Activated CD8-positive, alpha-beta memory T cell treated with anti-CD3 and anti-CD28 coated beads for 36 hours (primary cell): Measurements from ENCODE around the gene SLC66A1. TPM values are rescaled to one million over a fixed set of nuclear protein-coding genes. Genes with fewer than 3 reads are reported as not detected.

Experiments
- CTCF ChIA-PET: fragments of 350-600 bp; sonication (Branson Sonifier 250); formaldehyde crosslinking; loops from one replicate; lab custom pipeline; 2021; ENCODE audit warnings: antibody characterized with exemption; lab: Charles Lee
- POLR2A ChIA-PET: fragments of 350-600 bp; sonication (Branson Sonifier 250); formaldehyde crosslinking; loops from one replicate; lab custom pipeline; 2021; ENCODE audit warnings: antibody characterized with exemption; lab: Charles Lee
- total RNA-seq, 2 experiments: library from RNA; stranded (reverse); gene quantifications; one replicate each; pipeline ENCODE4 v1.2.3, GENCODE V29; 2021

Gene SLC66A1
- total RNA-seq, 2 experiments from 2014 or later: 8.5 to 9.0 TPM

GRCh38 chr1:19350566-19350965 is 38.4 kb downstream of the SLC66A1 start:
- ChIA-PET POLR2A (no interaction called here), CTCF (interaction anchor here (0.6 kb wide), 1 partner anchor 31 kb away, joined by 5 read pairs; no protein-coding TSS in a partner anchor)

- ChIA-PET CTCF (interaction anchor here (1.7 kb wide), 1 partner anchor 10 kb away, joined by 5 read pairs; no protein-coding TSS in a partner anchor), POLR2A (no interaction called here)
Measured at GRCh38 chr1:19351873-19352272, 39.7 kb downstream of the SLC66A1 start.

DNA sequence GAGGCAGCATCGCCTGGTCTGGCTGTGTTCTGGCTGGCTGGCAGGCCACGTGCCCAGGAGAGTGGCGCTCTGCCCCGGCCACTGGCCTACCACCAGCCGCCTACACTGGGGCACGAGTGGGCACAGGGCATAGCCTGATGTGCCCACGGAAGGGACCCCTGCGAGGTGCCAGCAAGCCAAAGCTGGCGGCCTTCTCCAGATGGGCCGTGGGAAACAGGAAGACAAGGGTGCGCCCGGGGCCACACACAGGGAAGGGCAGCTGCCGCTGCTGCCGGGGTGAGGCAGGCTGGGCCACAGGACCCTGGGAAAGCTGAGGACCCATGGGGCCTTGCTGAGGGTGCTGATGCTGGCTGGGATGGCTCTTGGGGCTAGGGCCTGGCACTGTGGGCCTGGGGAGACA is 40.7 kb downstream of the SLC66A1 start:
- ChIA-PET POLR2A (no interaction called here), CTCF (interaction anchor here (1.7 kb wide), 1 partner anchor 11 kb away, joined by 5 read pairs; no protein-coding TSS in a partner anchor)

DNA sequence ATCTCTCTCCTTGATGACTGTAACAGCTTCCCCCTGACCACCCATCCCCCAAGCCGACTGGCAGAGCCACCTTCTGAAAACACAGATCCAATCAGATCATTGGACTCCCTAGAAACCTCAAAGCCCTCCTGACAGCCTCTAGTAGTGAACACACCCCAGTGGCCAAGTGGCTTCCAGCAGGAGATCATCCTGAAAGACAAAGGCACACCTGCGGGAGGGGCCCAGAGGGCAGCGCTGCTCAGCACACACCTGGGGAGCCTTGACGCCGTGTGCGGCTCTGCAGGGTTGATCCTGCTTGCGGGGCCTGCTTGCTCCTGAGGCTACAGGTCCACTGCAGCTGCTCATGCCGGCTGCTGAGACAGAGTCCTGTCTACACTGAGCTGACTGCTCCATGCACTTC is 41.5 kb downstream of the SLC66A1 start:
- CTCF ChIA-PET: no interaction called here
- POLR2A ChIA-PET: no interaction called here

- CTCF ChIA-PET: interaction anchor here (1.0 to 1.1 kb wide), 3 partner anchors 10 to 307 kb away, joined by 3 to 5 read pairs (median 3); no protein-coding TSS in a partner anchor
- POLR2A ChIA-PET: no interaction called here
Measured at GRCh38 chr1:19354531-19354981, 42.4 kb downstream of the SLC66A1 start.

- ChIA-PET CTCF (interaction anchor here (0.5 kb wide), 1 partner anchor 85 kb away, joined by 3 read pairs; no protein-coding TSS in a partner anchor), POLR2A (no interaction called here)
Measured at GRCh38 chr1:19356266-19356665, 44.1 kb downstream of the SLC66A1 start.

DNA sequence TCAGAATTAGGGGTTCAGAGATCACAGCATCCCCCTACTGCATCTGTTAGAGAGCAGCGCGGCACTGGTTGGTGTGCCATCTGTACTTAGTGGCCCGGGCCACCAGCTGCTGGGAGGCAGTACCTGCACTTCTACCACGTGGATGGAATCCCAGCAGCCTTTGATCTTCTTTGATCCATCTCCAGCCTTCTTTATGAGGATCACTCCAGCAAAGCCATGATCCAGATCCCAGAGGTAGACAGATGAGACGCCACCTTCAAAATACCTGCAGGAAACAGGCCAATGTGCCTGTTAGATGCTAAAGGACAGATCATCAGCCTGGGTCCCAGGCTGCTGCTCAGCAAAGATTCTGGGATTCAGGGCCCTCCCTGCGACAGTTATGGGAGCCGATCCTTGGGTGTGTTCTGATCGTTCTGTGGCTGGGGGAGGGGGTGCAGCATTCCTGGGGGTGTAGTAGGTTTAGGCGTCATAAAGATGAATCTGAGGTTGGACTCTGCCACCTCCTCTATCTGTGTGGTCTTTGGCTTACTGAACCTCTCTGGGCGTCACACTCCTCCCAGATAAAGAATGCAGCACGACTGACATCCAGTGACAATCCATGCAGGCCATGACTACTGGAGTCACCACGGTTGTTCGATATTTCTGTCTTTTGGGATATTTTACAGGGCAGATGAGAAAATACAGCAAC is 45.3 kb downstream of the SLC66A1 start:
- ChIA-PET CTCF (no interaction called here), POLR2A (no interaction called here)

DNA sequence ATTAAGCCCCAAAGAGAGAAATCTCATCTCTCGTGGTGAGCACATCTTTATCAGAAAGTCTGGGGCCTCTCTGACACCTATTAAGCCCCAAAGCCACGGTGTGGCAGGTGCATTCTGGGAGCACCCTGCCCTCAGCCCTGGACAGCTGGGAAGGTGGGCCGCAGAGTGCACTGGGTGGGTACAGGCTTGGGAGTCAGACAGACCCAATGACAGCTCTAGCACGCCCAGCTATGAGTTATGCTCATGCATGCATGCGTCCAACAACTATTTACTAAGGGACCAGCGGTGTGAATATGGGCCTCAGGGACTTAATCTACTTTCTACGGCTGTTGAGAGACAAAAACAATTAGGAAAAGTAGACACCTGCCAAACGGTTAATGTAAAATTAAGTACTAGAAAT is 46.6 kb downstream of the SLC66A1 start:
- POLR2A ChIA-PET: no interaction called here
- CTCF ChIA-PET: no interaction called here

DNA sequence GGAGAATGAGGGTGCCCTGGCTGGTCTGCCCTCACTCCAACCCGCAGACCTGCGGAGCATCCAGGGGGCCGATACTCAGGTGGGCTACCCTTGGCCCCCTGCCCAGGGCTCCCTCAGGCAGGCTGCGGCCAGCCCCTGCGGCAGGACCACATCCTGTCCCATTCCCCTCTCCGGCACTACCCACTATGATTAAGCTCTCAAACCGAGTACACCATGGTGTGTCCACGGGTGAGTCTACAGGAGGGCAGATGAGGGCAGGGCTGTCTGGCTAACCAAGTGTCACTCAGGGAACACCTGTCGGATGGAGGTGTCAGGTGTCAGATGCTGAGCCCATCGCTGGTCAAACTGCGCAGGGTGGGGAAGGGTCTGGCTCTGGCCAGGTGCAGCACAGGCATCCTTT is 47.2 kb downstream of the SLC66A1 start:
- CTCF ChIA-PET: no interaction called here
- POLR2A ChIA-PET: no interaction called here

DNA sequence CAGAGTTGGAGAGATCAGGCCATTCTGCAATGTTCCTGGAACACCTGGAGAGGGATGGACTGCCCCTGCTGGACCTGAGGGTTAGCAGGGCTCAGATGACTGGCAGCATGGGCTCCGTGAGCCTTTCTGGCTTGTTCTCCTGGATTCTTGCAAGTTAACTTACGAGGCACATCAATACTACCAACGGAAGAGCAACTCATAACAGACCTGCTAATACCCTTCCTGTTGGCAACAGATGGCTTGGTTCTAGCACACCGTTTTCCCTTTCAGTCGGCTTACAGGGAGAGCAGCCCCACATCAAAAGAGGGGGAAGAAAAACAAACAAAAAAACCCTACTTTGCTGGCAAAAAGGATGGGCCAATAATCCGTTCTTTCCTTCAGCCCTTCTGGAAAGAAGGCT is 47.9 kb downstream of the SLC66A1 start:
- POLR2A ChIA-PET: no interaction called here

GRCh38 chr1:19360432-19360831 is 48.3 kb downstream of the SLC66A1 start:
- CTCF ChIA-PET: no interaction called here
- POLR2A ChIA-PET: no interaction called here

More for the DNA sequence above, 47.9 kb downstream of the SLC66A1 start:
- CTCF ChIA-PET: no interaction called here

DNA sequence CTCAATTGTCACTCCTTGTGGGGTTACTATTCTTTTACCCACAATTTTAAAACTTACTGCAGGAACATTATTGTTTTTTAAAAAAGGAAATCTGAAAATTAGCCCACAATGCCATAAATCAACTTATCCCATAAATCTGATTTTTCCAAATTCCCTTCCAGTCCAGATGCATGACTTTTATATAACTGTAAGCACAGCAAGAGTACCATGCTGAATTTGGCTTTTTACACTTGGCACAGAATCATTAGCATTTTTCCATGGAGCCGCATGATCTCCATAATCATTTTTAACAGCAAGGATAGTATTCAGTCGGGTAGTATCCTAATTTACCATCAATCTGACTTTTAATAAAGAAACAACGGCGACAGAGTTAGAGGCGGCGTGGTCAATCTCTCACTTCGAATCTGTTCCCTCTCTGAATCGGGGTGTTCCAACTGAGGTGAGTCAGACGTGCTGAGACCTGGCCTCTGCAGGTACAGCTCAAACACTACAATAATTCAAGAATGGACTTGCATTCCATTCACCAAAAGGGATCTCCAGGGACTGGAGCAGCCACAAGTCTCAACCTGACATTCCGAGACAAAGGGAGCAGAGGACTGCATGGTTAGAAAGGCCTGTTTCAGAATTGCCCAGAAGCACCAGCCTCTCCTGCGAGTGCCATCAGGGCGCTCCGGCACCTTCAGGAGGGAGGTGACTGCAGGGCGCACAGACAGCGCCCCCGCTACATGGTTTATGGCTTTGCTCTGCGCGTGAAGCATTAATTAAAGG is 48.9 kb downstream of the SLC66A1 start:
- ChIA-PET CTCF (no interaction called here), POLR2A (no interaction called here)

DNA sequence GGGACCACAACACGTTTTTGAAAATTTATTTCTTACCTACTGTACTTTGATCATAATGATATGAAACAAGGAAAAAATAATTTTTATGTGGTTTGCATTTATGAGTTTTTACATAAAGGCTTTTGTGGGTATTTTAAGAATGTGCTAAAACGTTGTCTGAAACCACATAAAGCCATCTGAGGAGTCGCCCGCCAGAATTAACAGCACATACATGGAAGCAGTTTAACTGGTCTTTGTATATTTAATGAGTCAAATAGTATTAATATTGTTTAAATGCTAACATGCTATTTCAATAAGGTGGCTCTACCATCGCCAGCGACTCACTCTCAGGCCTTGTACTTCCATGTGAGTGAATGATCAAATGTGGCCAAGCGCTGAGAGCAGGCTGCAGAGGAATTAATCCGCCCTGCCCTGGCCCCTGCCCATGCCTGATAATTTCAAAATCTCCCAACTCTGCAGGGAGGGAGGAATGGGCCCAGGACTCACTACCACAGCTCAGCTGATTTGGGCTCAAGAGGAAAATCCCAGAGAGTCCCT is 49.6 kb downstream of the SLC66A1 start:
- ChIA-PET POLR2A (no interaction called here), CTCF (no interaction called here)

DNA sequence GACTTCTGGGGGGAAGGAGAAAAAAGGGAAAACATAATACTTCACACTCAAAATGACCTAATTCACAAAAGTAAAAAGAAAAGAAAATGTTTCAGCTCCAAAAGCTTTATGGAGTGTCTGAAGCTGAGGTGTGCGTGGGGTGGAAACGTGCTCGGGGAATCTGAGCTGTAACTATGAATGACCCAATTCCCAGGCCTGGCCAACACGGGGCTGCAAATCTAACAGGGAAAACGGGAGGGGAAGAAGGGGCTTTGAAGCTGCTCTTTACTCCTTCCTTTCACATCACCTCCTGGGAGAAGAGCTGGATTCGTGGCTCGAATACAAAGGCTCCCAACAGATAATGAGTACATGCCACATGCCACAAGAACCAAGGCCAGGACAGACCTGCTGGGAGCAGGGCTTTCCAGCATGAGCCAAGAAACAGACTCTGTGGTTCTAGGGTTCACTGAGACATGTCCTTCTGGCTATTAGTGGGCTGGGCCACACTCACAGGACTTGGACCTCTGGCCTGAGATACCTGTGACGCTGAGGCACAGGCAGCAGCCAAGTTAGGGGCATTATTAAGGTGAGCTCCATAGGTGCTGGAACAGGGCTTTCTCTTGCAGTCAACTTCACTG is 51.5 kb downstream of the SLC66A1 start:
- CTCF ChIA-PET: interaction anchor here (1.0 to 1.2 kb wide), 3 partner anchors 20 to 297 kb away, joined by 3 to 4 read pairs (median 3); no protein-coding TSS in a partner anchor
- POLR2A ChIA-PET: interaction anchor here (0.5 to 0.6 kb wide), 2 partner anchors 61 to 1142 kb away, joined by 6 to 13 read pairs; no protein-coding TSS in a partner anchor

- CTCF ChIA-PET: interaction anchor here (1.2 kb wide), 1 partner anchor 12 kb away, joined by 3 read pairs; no protein-coding TSS in a partner anchor
- POLR2A ChIA-PET: no interaction called here
Measured at GRCh38 chr1:19365721-19366120, 53.6 kb downstream of the SLC66A1 start.

DNA sequence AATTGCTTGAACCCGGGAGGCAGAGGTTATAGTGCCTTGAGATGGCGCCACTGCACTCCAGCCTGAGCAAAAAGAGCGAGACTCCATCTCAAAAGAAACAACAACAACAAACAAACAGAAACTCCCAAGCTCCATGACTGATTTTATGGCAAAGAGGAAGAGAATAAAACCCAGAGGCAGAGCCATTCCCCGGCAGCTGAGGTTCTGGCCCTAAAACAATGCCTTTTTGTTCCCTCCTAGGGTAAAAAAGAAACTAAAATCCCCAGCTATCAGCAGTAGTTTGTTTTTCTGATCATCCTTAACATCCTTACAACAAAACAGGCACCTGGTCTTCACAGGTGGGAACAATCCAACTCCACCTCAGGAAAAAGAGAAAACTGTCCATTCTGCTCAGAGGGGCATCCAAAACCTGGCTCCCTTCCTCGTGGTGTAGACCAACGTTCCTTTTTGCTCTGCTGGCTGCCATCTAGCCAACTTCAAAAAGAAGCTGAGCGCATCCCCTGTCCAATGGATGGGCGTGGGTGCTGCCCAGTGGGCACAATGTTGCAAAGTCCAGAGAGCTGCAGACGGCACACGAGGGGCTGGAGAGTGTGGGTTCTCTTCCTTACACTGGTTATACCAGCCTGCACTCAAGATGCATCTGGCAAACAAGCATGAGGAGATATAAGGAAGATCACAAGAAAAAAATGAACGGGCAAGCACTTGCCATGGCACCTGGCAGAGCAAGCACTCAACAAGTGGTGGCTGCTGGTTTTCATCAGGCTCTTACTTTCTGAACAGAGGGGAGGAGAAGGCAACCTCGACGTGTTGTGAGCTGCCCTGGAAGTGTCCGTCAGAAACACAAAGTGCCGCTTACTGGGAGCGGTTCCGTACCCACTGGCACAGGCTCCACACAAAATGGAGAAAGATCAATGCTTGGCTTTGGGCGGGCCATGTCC is 54.7 kb downstream of the SLC66A1 start:
- POLR2A ChIA-PET: no interaction called here

GRCh38 chr1:19367584-19368041 is 55.5 kb downstream of the SLC66A1 start:
- ChIA-PET POLR2A (no interaction called here), CTCF (no interaction called here)

More for the DNA sequence above, 54.7 kb downstream of the SLC66A1 start:
- CTCF ChIA-PET: interaction anchor here (1.2 kb wide), 1 partner anchor 11 kb away, joined by 3 read pairs; no protein-coding TSS in a partner anchor

DNA sequence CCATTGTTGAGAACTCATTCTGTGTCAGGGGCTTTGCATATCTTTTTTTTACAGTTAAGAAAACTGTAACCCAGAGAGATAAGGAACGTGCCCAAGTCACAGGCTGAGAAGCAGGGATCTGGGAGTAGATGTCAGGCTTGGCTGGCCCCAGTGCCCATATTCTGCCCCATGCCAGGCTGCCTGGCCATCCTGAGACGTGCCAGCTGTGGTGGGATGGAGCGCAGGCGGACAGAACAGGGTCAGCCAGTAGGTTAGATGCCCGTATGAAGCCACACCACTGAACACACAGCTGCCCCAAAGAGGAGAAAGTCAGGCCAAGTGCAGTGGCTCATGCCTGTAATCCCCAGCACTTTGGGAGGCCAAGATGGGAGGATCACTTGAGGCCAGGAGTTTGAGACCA is 55.9 kb downstream of the SLC66A1 start:
- POLR2A ChIA-PET: no interaction called here
- CTCF ChIA-PET: no interaction called here
